T-helper 1 cell treated with Interleukin-12 subunit alpha and Interleukin-12 subunit beta and Interleukin-4 antibody, amounts not matched to agents 30 μg/mL and 1 μg/mL, for 36 hours (primary cell): ENCODE results near the gene CSNK1G1.
A peak's percentile ranks its signal among the peaks of the same experiment; 100 is the strongest.

ENCODE experiments used
- H3K27ac Mint-ChIP-seq: one replicate; pipeline ENCODE4 v1.8.0; 2021; ENCODE audit warnings: mild to moderate bottlenecking, mixed read lengths
- H3K27me3 Mint-ChIP-seq: one replicate; pipeline ENCODE4 v1.8.0; 2021; ENCODE audit warnings: low read depth, mixed read lengths
- H3K36me3 Mint-ChIP-seq: one replicate; pipeline ENCODE4 v1.8.0; 2021; ENCODE audit warnings: low read depth, mixed read lengths
- H3K4me1 Mint-ChIP-seq: one replicate; pipeline ENCODE4 v1.8.0; 2021; ENCODE audit warnings: low read depth, mixed read lengths
- H3K4me3 Mint-ChIP-seq: one replicate; pipeline ENCODE4 v1.8.0; 2021; ENCODE audit warnings: mild to moderate bottlenecking, moderate library complexity, mixed read lengths
- H3K9me3 Mint-ChIP-seq: one replicate; pipeline ENCODE4 v1.8.0; 2021; ENCODE audit warnings: mixed read lengths

The CSNK1G1 gene

DNA sequence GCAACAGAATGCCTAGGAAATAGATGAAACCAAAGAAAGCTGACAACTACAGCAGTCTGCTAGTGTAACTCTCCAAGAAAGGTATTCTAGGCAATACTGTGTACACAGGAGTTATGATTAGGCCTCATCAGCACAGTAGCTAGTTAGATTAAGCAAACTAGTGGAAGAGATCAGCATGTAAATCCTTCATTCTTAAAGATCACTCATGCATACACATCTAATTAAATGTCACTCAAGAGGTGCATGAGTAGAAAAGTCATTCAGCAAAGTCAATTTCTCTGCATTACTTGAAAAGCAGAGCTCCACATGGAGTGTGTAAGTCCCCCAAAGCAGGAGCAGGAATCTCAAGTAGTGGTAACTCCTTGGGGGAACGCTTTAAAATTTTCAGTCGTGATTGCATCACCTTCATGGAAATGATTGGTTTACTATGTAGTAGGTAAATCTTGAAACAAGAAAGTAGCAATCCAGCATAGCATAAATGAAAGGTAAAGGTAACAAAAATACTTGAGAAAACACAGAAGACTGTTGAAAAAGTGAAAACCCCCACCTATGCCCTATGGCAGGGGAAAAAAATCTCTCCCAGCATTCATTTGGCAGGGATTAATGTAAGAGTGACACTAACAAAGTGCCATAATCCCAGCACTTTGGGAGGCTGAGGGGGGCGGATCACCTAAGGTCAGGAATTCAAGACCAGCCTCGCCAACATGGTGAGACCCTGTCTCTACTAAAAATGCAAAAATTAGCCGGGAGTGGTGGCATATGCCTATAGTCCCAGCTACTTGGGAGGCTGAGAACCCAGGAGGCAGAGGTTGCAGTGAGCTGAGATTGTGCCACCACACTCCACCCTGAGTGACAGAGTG lies 163.8 kb downstream of the CSNK1G1 start:
- Mint-ChIP-seq H3K9me3 (peaks cover 3% of the 10 kb centered on the region), H3K4me3 (no peak overlapping the region), H3K36me3 (peaks cover 24% of the 10 kb centered on the region), H3K4me1 (peaks cover 18% of the 10 kb centered on the region), H3K27me3 (no peaks in the 10 kb centered on the region), H3K27ac (no peak overlapping the region)

- Mint-ChIP-seq H3K27ac (peak overlapping the region; percentile 79), H3K9me3 (peaks cover 3% of the 10 kb centered on the region), H3K36me3 (peaks cover 17% of the 10 kb centered on the region), H3K27me3 (no peaks in the 10 kb centered on the region), H3K4me1 (peaks cover 18% of the 10 kb centered on the region), H3K4me3 (peak overlapping the region; percentile 17)
Measured at GRCh38 chr15:64187396-64188191, 168.4 kb downstream of the CSNK1G1 start.

GRCh38 chr15:64185146-64185911 lies 170.6 kb downstream of the CSNK1G1 start:
- peaks cover 23% of the 10 kb centered on the region for H3K36me3 Mint-ChIP-seq
- H3K27me3 Mint-ChIP-seq = no peaks in the 10 kb centered on the region
- no peak overlapping the region for H3K4me3 Mint-ChIP-seq
- no peak overlapping the region for H3K27ac Mint-ChIP-seq
- peaks cover 3% of the 10 kb centered on the region for H3K9me3 Mint-ChIP-seq
- peaks cover 25% of the 10 kb centered on the region for H3K4me1 Mint-ChIP-seq

GRCh38 chr15:64182859-64183370 lies 173.1 kb downstream of the CSNK1G1 start:
- no peak overlapping the region for H3K4me3 Mint-ChIP-seq
- H3K4me1 Mint-ChIP-seq = peaks cover 14% of the 10 kb centered on the region
- no peaks in the 10 kb centered on the region for H3K9me3 Mint-ChIP-seq
- no peaks in the 10 kb centered on the region for H3K27me3 Mint-ChIP-seq
- H3K27ac Mint-ChIP-seq = no peak overlapping the region
- H3K36me3 Mint-ChIP-seq = peaks cover 26% of the 10 kb centered on the region

GRCh38 chr15:64180235-64180824 lies 175.6 kb downstream of the CSNK1G1 start:
- Mint-ChIP-seq H3K27ac (no peak overlapping the region), H3K36me3 (peaks cover 27% of the 10 kb centered on the region), H3K27me3 (no peaks in the 10 kb centered on the region), H3K4me3 (no peak overlapping the region), H3K9me3 (no peaks in the 10 kb centered on the region), H3K4me1 (peaks cover 9% of the 10 kb centered on the region)

GRCh38 chr15:64166102-64166890 lies 189.7 kb downstream of the CSNK1G1 start:
- peak overlapping the region; percentile 62 for H3K27ac Mint-ChIP-seq

GRCh38 chr15:64164436-64164835 lies 191.5 kb downstream of the CSNK1G1 start:
- Mint-ChIP-seq H3K27ac (peak overlapping the region; percentile 98), H3K36me3 (peaks cover 20% of the 10 kb centered on the region), H3K4me3 (peak overlapping the region; percentile 38), H3K9me3 (no peaks in the 10 kb centered on the region), H3K4me1 (peaks cover 37% of the 10 kb centered on the region), H3K27me3 (no peaks in the 10 kb centered on the region)

More at GRCh38 chr15:64166102-64166890, 189.7 kb downstream of the CSNK1G1 start:
- H3K27me3 Mint-ChIP-seq = no peaks in the 10 kb centered on the region
- H3K4me3 Mint-ChIP-seq = no peak overlapping the region
- peaks cover 18% of the 10 kb centered on the region for H3K36me3 Mint-ChIP-seq
- no peaks in the 10 kb centered on the region for H3K9me3 Mint-ChIP-seq
- H3K4me1 Mint-ChIP-seq = peaks cover 29% of the 10 kb centered on the region

- Mint-ChIP-seq H3K9me3 (no peaks in the 10 kb centered on the region), H3K4me1 (peaks cover 39% of the 10 kb centered on the region), H3K27me3 (no peaks in the 10 kb centered on the region), H3K4me3 (peak overlapping the region; percentile 93), H3K36me3 (peaks cover 26% of the 10 kb centered on the region), H3K27ac (peak overlapping the region; percentile 98)
Measured at GRCh38 chr15:64163659-64164362, 192.2 kb downstream of the CSNK1G1 start.

DNA sequence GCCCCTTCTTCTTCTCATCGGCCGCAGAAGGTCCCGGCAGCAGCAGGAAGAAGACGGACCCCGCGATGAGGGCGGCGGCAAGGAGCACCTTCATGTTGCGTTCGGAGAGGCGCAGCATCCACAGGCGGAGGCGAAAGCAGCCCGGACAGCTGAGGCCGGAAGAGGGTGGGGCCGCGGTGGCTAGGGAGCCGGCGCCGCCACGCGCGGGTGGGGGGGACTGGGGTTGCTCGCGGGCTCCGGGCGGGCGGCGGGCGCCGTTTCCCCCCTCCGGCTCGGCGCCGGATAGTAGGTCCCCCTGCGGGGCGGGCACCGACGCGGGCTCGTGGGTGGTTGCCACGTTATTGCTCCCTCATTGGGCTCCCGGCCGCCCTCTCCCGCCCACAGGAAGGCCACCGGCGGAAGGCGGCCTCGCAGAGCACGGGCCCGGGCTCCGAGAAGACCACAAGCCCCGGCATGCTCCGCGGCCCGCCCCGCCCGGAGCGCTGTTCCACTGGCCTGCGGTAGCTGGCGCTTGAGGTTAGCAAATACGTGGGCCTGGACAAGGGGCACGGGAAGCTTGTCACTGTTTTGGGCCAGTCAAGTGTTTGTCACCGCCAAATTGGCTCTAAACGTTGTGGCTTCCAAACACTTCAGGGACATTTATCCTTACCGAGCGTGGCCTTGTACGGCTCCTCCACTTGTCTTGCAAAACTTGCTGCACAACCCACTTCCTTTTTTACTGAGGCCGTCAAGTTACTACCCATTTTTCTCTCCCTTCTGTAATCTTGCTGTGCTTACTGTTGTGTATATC lies 192.9 kb downstream of the CSNK1G1 start, which contains the start of gene PPIB:
PPIB (minus strand) TSS at position 154 of the 790 bp plus-strand sequence; CDS start at position 118, 36 bp downstream.
- Mint-ChIP-seq H3K4me1 (peaks cover 44% of the 10 kb centered on the region), H3K27me3 (no peaks in the 10 kb centered on the region), H3K4me3 (peak within 1 kb of the TSS; percentile 93), H3K36me3 (peaks cover 32% of the 10 kb centered on the region), H3K9me3 (no peaks in the 10 kb centered on the region), H3K27ac (peak within 1 kb of the TSS; percentile 98)

- Mint-ChIP-seq H3K27me3 (no peaks in the 10 kb centered on the region), H3K4me3 (peak overlapping the region; percentile 85), H3K4me1 (peaks cover 46% of the 10 kb centered on the region), H3K36me3 (peaks cover 38% of the 10 kb centered on the region), H3K27ac (peak overlapping the region; percentile 87), H3K9me3 (no peaks in the 10 kb centered on the region)
Measured at GRCh38 chr15:64162478-64162868, 193.5 kb downstream of the CSNK1G1 start.

GRCh38 chr15:64161688-64162477 lies 194.1 kb downstream of the CSNK1G1 start:
- Mint-ChIP-seq H3K27ac (peak overlapping the region; percentile 87), H3K9me3 (no peaks in the 10 kb centered on the region), H3K4me1 (peaks cover 45% of the 10 kb centered on the region), H3K27me3 (no peaks in the 10 kb centered on the region), H3K4me3 (peak overlapping the region; percentile 85), H3K36me3 (peaks cover 42% of the 10 kb centered on the region)
